GM10266 (cell line): ENCODE results near the gene UBE2D2.

Experiments used
- DNase-seq: peaks from one replicate; pipeline ENCODE4 v3.0.0; 2012; ENCODE audit errors: extremely low spot score
- TF ChIP-seq, protein P1 (sequence below): IDR thresholded peaks from 2 replicates; pipeline ENCODE4 v1.5.1; 2012; ENCODE audit warnings: mild to moderate bottlenecking, low read depth; ENCODE audit not compliant: control insufficient read depth, insufficient read depth; ENCODE audit errors: missing control alignments

The UBE2D2 gene

DNA sequence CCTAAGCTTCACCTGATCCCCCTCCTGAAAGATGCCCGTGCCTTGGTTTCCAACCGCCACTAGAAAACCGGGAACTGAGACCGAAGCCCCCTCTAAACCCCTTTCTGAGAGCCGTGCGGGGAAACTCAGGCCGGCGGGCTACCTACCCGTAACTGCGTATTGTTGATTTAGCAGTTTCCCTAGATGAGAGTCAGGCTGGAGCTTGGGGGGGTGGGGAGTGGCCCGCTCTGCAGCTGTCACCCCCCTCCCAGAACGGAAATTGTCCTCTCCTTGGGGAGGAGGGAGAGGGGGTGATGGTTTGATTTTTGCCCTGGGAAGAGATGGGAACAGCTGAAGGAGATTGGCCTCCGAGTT, 89.5 kb downstream of the UBE2D2 start:
- DNase-seq: no peak
- TF ChIP-seq, protein P1, sequence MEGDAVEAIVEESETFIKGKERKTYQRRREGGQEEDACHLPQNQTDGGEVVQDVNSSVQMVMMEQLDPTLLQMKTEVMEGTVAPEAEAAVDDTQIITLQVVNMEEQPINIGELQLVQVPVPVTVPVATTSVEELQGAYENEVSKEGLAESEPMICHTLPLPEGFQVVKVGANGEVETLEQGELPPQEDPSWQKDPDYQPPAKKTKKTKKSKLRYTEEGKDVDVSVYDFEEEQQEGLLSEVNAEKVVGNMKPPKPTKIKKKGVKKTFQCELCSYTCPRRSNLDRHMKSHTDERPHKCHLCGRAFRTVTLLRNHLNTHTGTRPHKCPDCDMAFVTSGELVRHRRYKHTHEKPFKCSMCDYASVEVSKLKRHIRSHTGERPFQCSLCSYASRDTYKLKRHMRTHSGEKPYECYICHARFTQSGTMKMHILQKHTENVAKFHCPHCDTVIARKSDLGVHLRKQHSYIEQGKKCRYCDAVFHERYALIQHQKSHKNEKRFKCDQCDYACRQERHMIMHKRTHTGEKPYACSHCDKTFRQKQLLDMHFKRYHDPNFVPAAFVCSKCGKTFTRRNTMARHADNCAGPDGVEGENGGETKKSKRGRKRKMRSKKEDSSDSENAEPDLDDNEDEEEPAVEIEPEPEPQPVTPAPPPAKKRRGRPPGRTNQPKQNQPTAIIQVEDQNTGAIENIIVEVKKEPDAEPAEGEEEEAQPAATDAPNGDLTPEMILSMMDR: no peak

DNA sequence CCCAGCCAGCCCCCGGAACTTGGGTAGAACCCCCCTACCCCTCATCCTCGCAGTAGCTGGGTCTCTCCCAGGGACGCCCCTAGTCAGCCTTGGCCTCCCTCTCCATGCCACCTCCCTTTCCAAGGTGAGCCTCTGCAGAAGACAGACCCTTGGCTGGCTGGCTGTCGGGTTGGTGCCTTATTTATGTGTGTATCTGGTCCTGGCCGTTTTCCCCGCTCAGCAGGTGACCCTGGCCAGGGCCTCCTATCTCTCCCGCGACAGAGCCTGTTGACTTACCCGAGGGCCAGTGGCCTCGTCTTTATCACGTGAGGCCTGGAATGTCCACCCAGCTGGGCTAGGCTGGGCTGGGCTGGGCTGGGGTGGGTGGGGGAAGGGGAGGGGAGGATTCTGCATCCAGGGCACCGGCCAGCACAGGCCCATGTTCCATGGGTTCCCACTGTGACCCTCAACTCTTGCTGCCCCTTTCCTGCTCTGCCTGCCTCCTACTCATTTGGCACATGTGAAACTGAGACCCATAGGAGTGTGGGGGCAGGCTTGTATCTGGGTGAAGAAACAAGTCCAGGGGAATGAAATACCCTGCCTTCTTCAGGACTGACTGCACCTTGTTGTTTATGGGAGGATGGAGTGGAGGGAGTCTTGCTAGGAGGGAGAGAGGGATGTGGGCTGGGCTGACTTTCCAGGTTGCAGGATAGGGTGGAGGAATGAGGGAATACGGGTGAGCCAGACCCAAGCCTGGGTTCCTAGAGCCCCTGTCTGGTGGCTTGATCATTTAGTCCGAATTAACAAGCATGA, 90.1 kb downstream of the UBE2D2 start:
- no peak for DNase-seq
- TF ChIP-seq, protein P1: no peak

DNA sequence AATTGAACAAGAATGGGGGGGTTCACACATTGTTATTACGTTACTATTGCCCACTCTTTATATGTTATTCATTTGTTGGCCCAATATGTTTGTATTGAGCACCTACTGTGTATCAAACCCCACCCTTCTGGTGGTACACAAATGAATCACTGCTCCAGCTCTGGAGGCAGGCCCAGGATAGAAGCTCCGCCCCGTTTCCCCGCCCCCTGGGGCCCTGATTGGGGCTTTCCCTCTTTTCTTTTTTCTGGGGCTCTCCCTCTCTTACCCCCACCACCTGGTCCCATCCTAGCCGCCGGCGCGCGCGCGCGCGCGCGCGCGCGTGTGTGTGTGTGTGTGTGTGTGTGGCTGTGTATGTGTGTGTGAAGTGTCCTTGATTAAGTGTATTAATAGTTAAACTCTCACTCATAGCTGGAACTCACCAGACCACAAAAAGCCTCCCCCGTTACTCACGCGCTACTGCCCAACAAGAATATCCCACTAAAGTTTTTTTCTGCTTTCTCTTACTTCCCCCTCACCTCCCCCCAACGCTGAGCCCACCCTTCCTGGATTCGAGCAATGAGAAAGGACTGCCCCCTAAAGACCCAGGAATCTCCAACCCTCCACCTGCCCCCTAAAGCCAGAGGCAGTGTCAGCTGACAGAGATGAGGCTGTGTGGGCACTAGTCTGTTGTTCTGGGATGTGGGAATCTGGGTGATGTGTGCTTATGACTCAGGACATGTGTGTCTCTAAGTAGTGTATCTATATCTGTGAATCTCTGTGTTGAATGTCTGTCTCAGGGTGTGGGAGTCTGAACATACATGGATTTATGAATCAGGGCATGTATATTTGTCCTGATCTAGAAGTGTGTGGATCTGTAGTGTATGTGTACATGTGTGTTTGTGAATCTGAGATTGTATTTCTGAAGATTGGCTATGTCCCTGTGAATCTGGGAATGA, 91.0 kb downstream of the UBE2D2 start:
- TF ChIP-seq, protein P1: no peak
- DNase-seq: peak; percentile 96

DNA sequence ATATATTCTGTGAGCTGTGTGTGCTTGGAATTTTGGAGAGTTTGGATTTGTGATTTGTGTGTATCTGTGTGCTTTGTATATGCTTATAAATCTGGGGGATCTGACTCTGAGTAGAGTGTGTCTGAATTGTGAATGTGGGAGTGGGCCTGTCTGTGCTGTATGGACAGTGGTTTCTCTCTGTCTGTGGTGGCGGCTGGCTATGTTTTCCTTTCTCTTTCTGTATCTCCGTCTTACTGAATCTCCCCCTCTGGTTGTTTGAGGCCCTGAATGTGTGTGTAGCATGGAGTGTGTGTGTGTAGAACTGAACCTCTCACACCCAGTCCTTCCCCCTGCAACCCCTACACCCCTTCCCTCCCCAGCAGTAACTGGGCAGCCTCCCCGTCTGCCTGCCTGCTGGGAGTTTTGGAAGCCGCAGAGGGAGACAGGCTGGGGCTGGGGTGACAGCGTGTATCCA, 91.7 kb downstream of the UBE2D2 start:
- TF ChIP-seq, protein P1: no peak
- DNase-seq: peak; percentile 79

DNA sequence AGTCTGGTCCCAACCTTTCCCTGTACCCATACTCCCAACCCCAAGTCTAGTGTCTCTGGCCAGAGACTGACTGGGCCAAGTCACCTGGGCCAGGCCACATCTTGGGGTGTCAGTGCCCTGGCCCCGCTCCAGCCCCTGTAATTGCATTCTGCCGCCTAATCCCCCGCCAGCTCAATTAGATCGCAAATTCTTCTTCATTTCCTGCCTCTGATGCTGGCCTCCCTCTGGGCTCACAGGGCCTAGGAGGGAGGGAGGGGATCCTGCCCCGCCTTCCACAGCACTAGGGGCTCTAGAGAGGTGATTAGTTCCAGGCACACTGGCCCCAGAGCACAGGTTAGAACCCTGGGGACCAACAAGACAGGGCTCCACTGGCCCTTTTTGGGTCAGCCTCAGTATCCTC, 92.5 kb downstream of the UBE2D2 start:
- TF ChIP-seq, protein P1: no peak
- DNase-seq: no peak

DNA sequence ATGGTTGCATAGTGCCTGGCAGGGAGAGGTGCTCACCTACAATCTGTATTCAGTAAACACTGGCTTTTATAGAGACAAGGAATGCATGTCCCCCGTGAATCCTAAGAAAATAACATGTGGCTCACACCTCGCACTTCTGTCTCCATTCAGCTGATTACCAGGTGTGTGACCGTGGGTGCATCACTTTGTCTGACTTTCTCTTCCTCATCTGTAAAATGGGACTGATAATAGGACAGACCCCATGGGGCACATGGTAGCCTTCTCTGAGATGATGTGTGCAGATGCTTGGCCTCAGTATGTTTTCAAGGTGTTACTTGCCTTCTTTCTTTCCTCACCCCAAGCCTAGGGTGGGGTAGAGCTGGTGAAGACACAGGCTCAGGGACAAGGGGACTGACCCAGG, 93.3 kb downstream of the UBE2D2 start:
- TF ChIP-seq, protein P1: no peak
- DNase-seq: no peak
